GM18502 (cell line): ENCODE measurements around the gene FAM240B.

Experiments
- ATAC-seq: cut with Tn5 transposase; IDR thresholded peaks from one replicate; pipeline ENCODE4 v1.9.1; 2021; ENCODE audit warnings: mild to moderate bottlenecking; ENCODE audit not compliant: unreplicated experiment, poor library complexity

The FAM240B gene

GRCh38 chr9:38671748-38672147 is 48.2 kb downstream of the FAM240B start:
- ATAC-seq: peak; percentile 43

- ATAC-seq: peak; percentile 5
Observed at GRCh38 chr9:38671372-38671731, 48.6 kb downstream of the FAM240B start.

- ATAC-seq: no peak
Observed at GRCh38 chr9:38670542-38671371, 49.2 kb downstream of the FAM240B start.

GRCh38 chr9:38668791-38669466 is 51.0 kb downstream of the FAM240B start:
- no peak for ATAC-seq

- no peak for ATAC-seq
Observed at GRCh38 chr9:38662763-38663593, 57.0 kb downstream of the FAM240B start.

GRCh38 chr9:38659538-38659937 is 60.4 kb downstream of the FAM240B start:
- no peak for ATAC-seq

GRCh38 chr9:38656896-38657295 is 63.0 kb downstream of the FAM240B start:
- ATAC-seq: no peak

GRCh38 chr9:38652486-38652885 is 67.4 kb downstream of the FAM240B start:
- ATAC-seq: no peak

- no peak for ATAC-seq
Observed at GRCh38 chr9:38652044-38652443, 67.9 kb downstream of the FAM240B start.

GRCh38 chr9:38651400-38652042 is 68.4 kb downstream of the FAM240B start:
- no peak for ATAC-seq

- no peak for ATAC-seq
Observed at GRCh38 chr9:38650564-38650963, 69.4 kb downstream of the FAM240B start.

- no peak for ATAC-seq
Observed at GRCh38 chr9:38649731-38650363, 70.1 kb downstream of the FAM240B start.

GRCh38 chr9:38644601-38645000 is 75.3 kb downstream of the FAM240B start:
- ATAC-seq: no peak
